Myocyte (in vitro differentiated cells): ENCODE data around the gene ZNF335. TPM values are rescaled to one million over a fixed set of nuclear protein-coding genes. Genes with fewer than 3 reads are reported as not detected.
"Not testable (repeated sequence)": the region's sequence is repeated elsewhere in the genome, so short reads cannot be mapped to it uniquely, and the experiment has no call there.

Experiments
- DNase-seq: peaks from one replicate; pipeline ENCODE4 v3.0.0-alpha.2; 2012; ENCODE audit warnings: low read depth
- total RNA-seq: library from RNA; depleted of rRNA; stranded (reverse); fragments of >200 nt; gene quantifications from 2 replicates; pipeline ENCODE4 v1.2.3, GENCODE V29; 2014

Gene ZNF335
- total RNA-seq, 1 donor from 2014 or later = 15.2 TPM

- DNase-seq = peak; percentile 58
Measured at GRCh38 chr20:45911486-45912343, 60.3 kb downstream of the ZNF335 start, which contains the start of gene PLTP. Gene PLTP (minus strand): TSS chr20:45912155. CDS start chr20:45911452, 703 bp downstream.

- peak; percentile 77 for DNase-seq
Measured at GRCh38 chr20:45910670-45911485, 61.1 kb downstream of the ZNF335 start.

- DNase-seq = no peak
Measured at GRCh38 chr20:45909817-45910669, 62.0 kb downstream of the ZNF335 start.

GRCh38 chr20:45909336-45909808 lies 62.6 kb downstream of the ZNF335 start:
- DNase-seq = no peak

- no peak for DNase-seq
Measured at GRCh38 chr20:45908084-45908483, 63.9 kb downstream of the ZNF335 start.

GRCh38 chr20:45907219-45907948 lies 64.6 kb downstream of the ZNF335 start:
- DNase-seq = no peak

- no peak for DNase-seq
Measured at GRCh38 chr20:45905505-45906079, 66.4 kb downstream of the ZNF335 start.

GRCh38 chr20:45904583-45905504 lies 67.2 kb downstream of the ZNF335 start:
- DNase-seq = peak; percentile 52

- DNase-seq = no peak
Measured at GRCh38 chr20:45902199-45902701, 69.8 kb downstream of the ZNF335 start.

GRCh38 chr20:45901332-45901731 lies 70.7 kb downstream of the ZNF335 start:
- not testable (repeated sequence) for DNase-seq

- DNase-seq = no peak
Measured at GRCh38 chr20:45899046-45899835, 72.8 kb downstream of the ZNF335 start.

Other genes with a start within 250 kb of the ZNF335 start
- gene SPINT4, start 249.9 kb downstream of the ZNF335 start, total RNA-seq = not detected in 2 replicates
- 0.24 and 1.8 TPM in 2 replicates for gene WFDC3, start 180.3 kb downstream of the ZNF335 start, total RNA-seq
- 27.1 and 31.6 TPM in 2 replicates for gene DNTTIP1, start 180.2 kb downstream of the ZNF335 start, total RNA-seq
- 1.8 and 2.4 TPM in 2 replicates for gene UBE2C, start 159.6 kb downstream of the ZNF335 start, total RNA-seq
- gene TNNC2, start 144.9 kb downstream of the ZNF335 start, total RNA-seq = 678 and 849 TPM in 2 replicates
- gene SNX21, start 138.4 kb downstream of the ZNF335 start, total RNA-seq = 131 and 161 TPM in 2 replicates
- 29.8 and 47.2 TPM in 2 replicates for gene ACOT8, start 114.8 kb downstream of the ZNF335 start, total RNA-seq
- gene ZSWIM3, start 114.6 kb downstream of the ZNF335 start, total RNA-seq = 4.5 and 4.7 TPM in 2 replicates
- 10.4 and 11.4 TPM in 2 replicates for gene ZSWIM1, start 91.0 kb downstream of the ZNF335 start, total RNA-seq
- gene SPATA25, start 84.6 kb downstream of the ZNF335 start, total RNA-seq = 5.9 and 10.2 TPM in 2 replicates
- 34.3 and 35.1 TPM in 2 replicates for gene NEURL2, start 81.0 kb downstream of the ZNF335 start, total RNA-seq
- gene CTSA, start 80.9 kb downstream of the ZNF335 start, total RNA-seq = 218 and 227 TPM in 2 replicates
- 12.9 and 14.2 TPM in 2 replicates for gene PLTP, start 60.0 kb downstream of the ZNF335 start, total RNA-seq
- gene PCIF1, start 37.5 kb downstream of the ZNF335 start, total RNA-seq = 15.7 and 16.0 TPM in 2 replicates
- gene MMP9, start 36.7 kb upstream of the ZNF335 start, total RNA-seq = not detected in 2 replicates
- not detected in 2 replicates for gene SLC12A5, start 57.0 kb upstream of the ZNF335 start, total RNA-seq
- gene NCOA5, start 117.8 kb upstream of the ZNF335 start, total RNA-seq = 21.4 and 22.9 TPM in 2 replicates
- gene CD40, start 146.1 kb upstream of the ZNF335 start, total RNA-seq = 0.62 and 0.64 TPM in 2 replicates